Measurements from ENCODE around the gene NEIL3. TPM values are rescaled to one million over a fixed set of nuclear protein-coding genes. Genes with fewer than 3 reads are reported as not detected.

NEIL3 gene
- total and polyA plus RNA-seq, 8 donors = 0.29 to 9.3 (median 1.4) TPM; not detected in 2

DNA sequence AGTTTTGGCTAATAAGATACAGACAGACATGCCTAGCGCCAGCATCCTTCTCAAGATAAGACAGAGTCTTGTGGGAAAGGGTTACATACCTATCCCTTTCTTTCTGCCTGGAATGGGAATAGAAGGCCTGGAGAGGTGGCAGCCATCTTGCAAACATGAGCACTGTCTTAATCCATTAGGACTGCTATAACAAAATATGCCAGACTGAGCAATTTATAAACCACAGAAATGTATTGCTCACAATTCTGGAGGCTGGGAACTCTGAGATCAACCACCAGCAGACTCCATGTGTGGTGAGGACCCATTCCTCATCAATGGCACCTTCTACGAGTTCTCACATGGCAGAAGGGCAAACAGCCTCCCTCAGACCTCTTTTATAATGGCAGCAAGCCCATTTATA, 26.5 kb upstream of the NEIL3 start:
- Histone ChIP-seq H3K4me1 (no peaks in the 10 kb centered on the region), H3K27me3 (no peaks in the 10 kb centered on the region), H3K36me3 (no peaks in the 10 kb centered on the region), H3K4me3 (no peak overlapping the region), H3K9me3 (no peaks in the 10 kb centered on the region), H3K27ac (no peak overlapping the region)
- DNase-seq = no peak
- intact Hi-C loops (cut with DNase I; ENCODE audit: low total_unique reads) = no loop called here
- TF ChIP-seq EP300 (IDR thresholded peaks at IDR 0.05) (no peak), POLR2AphosphoS5 (IDR thresholded peaks at IDR 0.05) (no peak), CTCF (IDR thresholded peaks at IDR 0.05) (no peak), POLR2A (IDR thresholded peaks at IDR 0.05) (no peak)
- WGBS, 5 donors = 54 to 80% (median 74%) methylated on average over 2 of the region's 2 CpGs

- no peaks in the 10 kb centered on the region for H3K36me3 ChIP-seq
- H3K27ac ChIP-seq = no peak overlapping the region
- H3K9me3 ChIP-seq = no peaks in the 10 kb centered on the region
- H3K4me1 ChIP-seq = no peaks in the 10 kb centered on the region
- H3K27me3 ChIP-seq = no peaks in the 10 kb centered on the region
- intact Hi-C loops (cut with DNase I; ENCODE audit: low total_unique reads) = no loop called here
- WGBS, 5 donors = 82 to 90% (median 84%) methylated on average over 6 of the region's 6 CpGs
- TF ChIP-seq EP300 (IDR thresholded peaks at IDR 0.05) = no peak
- TF ChIP-seq CTCF (IDR thresholded peaks at IDR 0.05) = no peak
- TF ChIP-seq POLR2A (IDR thresholded peaks at IDR 0.05) = no peak
- no peak for TF ChIP-seq POLR2AphosphoS5 (IDR thresholded peaks at IDR 0.05)
- H3K4me3 ChIP-seq = no peak overlapping the region
- DNase-seq = no peak
Observed at GRCh38 chr4:177285953-177286352, 23.7 kb upstream of the NEIL3 start.

- no peaks in the 10 kb centered on the region for H3K36me3 ChIP-seq
- no peaks in the 10 kb centered on the region for H3K9me3 ChIP-seq
- intact Hi-C loops (cut with DNase I; ENCODE audit: low total_unique reads) = no loop called here
- 8 to 52% (median 29%) methylated on average over 1 of the region's 1 CpG for WGBS, 5 donors
- no peak overlapping the region for H3K27ac ChIP-seq
- DNase-seq = no peak
- no peak for TF ChIP-seq POLR2AphosphoS5 (IDR thresholded peaks at IDR 0.05)
- no peak for TF ChIP-seq POLR2A (IDR thresholded peaks at IDR 0.05)
- no peak for TF ChIP-seq CTCF (IDR thresholded peaks at IDR 0.05)
- TF ChIP-seq EP300 (IDR thresholded peaks at IDR 0.05) = no peak
- no peaks in the 10 kb centered on the region for H3K4me1 ChIP-seq
- H3K4me3 ChIP-seq = no peak overlapping the region
- no peaks in the 10 kb centered on the region for H3K27me3 ChIP-seq
Observed at GRCh38 chr4:177287255-177287654, 22.4 kb upstream of the NEIL3 start.

DNA sequence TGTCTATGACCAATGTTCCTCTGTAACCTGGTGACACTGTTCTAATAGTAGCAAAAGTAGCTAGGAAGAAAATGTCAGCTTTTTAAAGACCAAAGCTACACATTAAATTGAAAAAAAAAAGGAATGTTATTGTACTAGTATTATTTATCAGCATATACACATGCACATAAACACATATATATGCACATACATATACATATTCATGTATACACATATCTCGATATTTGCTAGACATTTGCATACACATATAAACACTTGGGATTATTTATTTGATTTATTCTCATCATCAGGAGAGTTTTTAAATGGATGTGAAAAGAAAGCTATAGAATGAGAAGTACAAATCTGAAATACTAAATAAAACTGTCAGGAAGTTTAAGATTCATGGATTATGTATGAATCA, 21.3 kb upstream of the NEIL3 start:
- Histone ChIP-seq H3K4me3 (no peak overlapping the region), H3K27me3 (no peaks in the 10 kb centered on the region), H3K36me3 (no peaks in the 10 kb centered on the region), H3K9me3 (no peaks in the 10 kb centered on the region), H3K27ac (no peak overlapping the region), H3K4me1 (peaks cover 0 to 3% (median 0%) of the 10 kb centered on the region in 4 donors)
- DNase-seq = no peak
- intact Hi-C loops (cut with DNase I; ENCODE audit: low total_unique reads) = no loop called here
- 79 to 90% (median 88%) methylated on average over 1 of the region's 1 CpG for WGBS, 5 donors
- no peak for TF ChIP-seq POLR2A (IDR thresholded peaks at IDR 0.05)

GRCh38 chr4:177290780-177291179, 18.9 kb upstream of the NEIL3 start:
- no peaks in the 10 kb centered on the region for H3K27me3 ChIP-seq
- no peaks in the 10 kb centered on the region for H3K36me3 ChIP-seq
- no peak for TF ChIP-seq EP300 (IDR thresholded peaks at IDR 0.05)
- TF ChIP-seq POLR2AphosphoS5 (IDR thresholded peaks at IDR 0.05) = no peak
- peaks cover 0 to 5% (median 0%) of the 10 kb centered on the region in 4 donors for H3K4me1 ChIP-seq
- intact Hi-C loops (cut with DNase I; ENCODE audit: low total_unique reads) = no loop called here
- WGBS, 5 donors = 42 to 64% (median 60%) methylated on average over 6 of the region's 6 CpGs
- no peak for DNase-seq
- no peak overlapping the region for H3K27ac ChIP-seq
- H3K4me3 ChIP-seq = no peak overlapping the region
- no peaks in the 10 kb centered on the region for H3K9me3 ChIP-seq
